IMR-90 (cell line): ENCODE measurements around the gene KRTAP10-7. TPM values are rescaled to one million over a fixed set of nuclear protein-coding genes. Genes with fewer than 3 reads are reported as not detected.
"Not testable (repeated sequence)": the region's sequence is repeated elsewhere in the genome, so short reads cannot be mapped to it uniquely, and the experiment has no call there.

Source experiments
- ATAC-seq: fragments of 200-7000 bp; cut with Tn5 transposase; 2 replicates; pipeline ENCODE4 v1.9.1; 2020; ENCODE audit warnings: low read depth, mild to moderate bottlenecking, moderate library complexity
- BruUV-seq: library from RNA; stranded (reverse); fragments of 400-500 nt; replicated peaks from 2 replicates; lab custom pipeline; 2021; lab: Mats Ljungman, UMichigan
- CTCF ChIA-PET: fragments of 300-600 bp; formaldehyde crosslinking; extraction: SDS; loops from one replicate; lab custom pipeline; 2021; ENCODE audit warnings: antibody characterized with exemption; lab: Yijun Ruan, JAX
- POLR2A ChIA-PET: fragments of 300-600 bp; sonication (Branson Sonifier 250); formaldehyde crosslinking; loops from one replicate; lab custom pipeline; 2022; ENCODE audit warnings: antibody characterized with exemption; ENCODE audit not compliant: unreplicated experiment; lab: Charles Lee
- DNase-seq: peaks from one replicate; pipeline ENCODE4 v3.0.0; 2013
- H2AFZ ChIP-seq: replicated peaks from 2 replicates; pipeline ENCODE3; 2013; ENCODE audit warnings: low read length, mild to moderate bottlenecking; ENCODE audit not compliant: poor library complexity
- H2AK5ac ChIP-seq: 2 replicates; pipeline ENCODE4 v1.6.1; 2013; ENCODE audit warnings: low read depth, low read length, inconsistent platforms
- H2AK9ac ChIP-seq: replicated peaks from 2 replicates; pipeline ENCODE3; 2013; ENCODE audit warnings: mild to moderate bottlenecking, low read depth, low read length, moderate library complexity; ENCODE audit not compliant: poor library complexity
- H2BK120ac ChIP-seq: 2 replicates; pipeline ENCODE4 v1.6.1; 2013; ENCODE audit warnings: low read depth, low read length, inconsistent platforms
- H2BK15ac ChIP-seq: 3 replicates; pipeline ENCODE4 v1.6.1; 2013; ENCODE audit warnings: low read depth, low read length, inconsistent platforms
- H2BK20ac ChIP-seq: 2 replicates; pipeline ENCODE4 v1.6.1; 2013; ENCODE audit warnings: low read depth, mild to moderate bottlenecking, inconsistent platforms, low read length, moderate library complexity
- H2BK5ac ChIP-seq: 2 replicates; pipeline ENCODE4 v1.6.1; 2013; ENCODE audit warnings: mild to moderate bottlenecking, low read depth, low read length, inconsistent platforms; ENCODE audit not compliant: poor library complexity, severe bottlenecking
- H3K14ac ChIP-seq: replicated peaks from 2 replicates; pipeline ENCODE4 v1.6.1; 2013; ENCODE audit warnings: low read depth, low read length, inconsistent platforms
- H3K18ac ChIP-seq: 2 replicates; pipeline ENCODE4 v1.6.1; 2013; ENCODE audit warnings: low read depth, low read length, control low read depth
- H3K23ac ChIP-seq: 2 replicates; pipeline ENCODE4 v1.6.1; 2013; ENCODE audit warnings: low read depth, low read length, inconsistent platforms
- H3K27ac ChIP-seq: 2 replicates; pipeline ENCODE4 v1.5.1; 2013; ENCODE audit warnings: mild to moderate bottlenecking, control low read depth, low read length; ENCODE audit not compliant: insufficient read depth
- H3K27me3 ChIP-seq: 2 replicates; pipeline ENCODE4 v1.6.1; 2013; ENCODE audit warnings: low read length; ENCODE audit not compliant: control insufficient read depth, insufficient read depth
- H3K36me3 ChIP-seq: 2 replicates; pipeline ENCODE4 v1.6.1; 2013; ENCODE audit warnings: low read length, mixed read lengths; ENCODE audit not compliant: control insufficient read depth, insufficient read depth
- H3K4ac ChIP-seq: 2 replicates; pipeline ENCODE4 v1.6.1; 2013; ENCODE audit warnings: low read depth, low read length, inconsistent platforms
- H3K4me1 ChIP-seq: 2 replicates; pipeline ENCODE4 v1.6.1; 2013; ENCODE audit warnings: low read length, mixed read lengths; ENCODE audit not compliant: control insufficient read depth, insufficient read depth
- H3K4me2 ChIP-seq: 2 replicates; pipeline ENCODE4 v1.6.1; 2013; ENCODE audit warnings: low read depth, mild to moderate bottlenecking, control low read depth, low read length, moderate library complexity
- H3K4me3 ChIP-seq: 2 replicates; pipeline ENCODE4 v1.5.1; 2013; ENCODE audit warnings: low read depth, mild to moderate bottlenecking, control low read depth, low read length, moderate library complexity; ENCODE audit not compliant: insufficient read depth
- H3K56ac ChIP-seq: 2 replicates; pipeline ENCODE4 v1.6.1; 2013; ENCODE audit warnings: low read length, inconsistent platforms; ENCODE audit not compliant: insufficient read depth; ENCODE audit errors: extremely low read depth
- H3K79me1 ChIP-seq, 2 experiments: 2 replicates each; pipeline ENCODE4 v1.6.1; 2013; ENCODE audit warnings: low read length in 2 of 2, inconsistent platforms in 1 of 2, low read depth in 1 of 2
- H3K9ac ChIP-seq: 2 replicates; pipeline ENCODE4 v1.6.1; 2013; ENCODE audit warnings: low read depth, low read length, control low read depth
- H3K9me1 ChIP-seq: 2 replicates; pipeline ENCODE4 v1.6.1; 2013; ENCODE audit warnings: low read length, inconsistent platforms; ENCODE audit not compliant: insufficient read depth
- H3K9me3 ChIP-seq: 2 replicates; pipeline ENCODE4 v1.6.1; 2013; ENCODE audit warnings: low read length; ENCODE audit not compliant: control insufficient read depth, insufficient read depth
- H4K20me1 ChIP-seq: 2 replicates; pipeline ENCODE4 v1.6.1; 2013; ENCODE audit warnings: low read length, inconsistent platforms; ENCODE audit not compliant: insufficient read depth
- H4K5ac ChIP-seq: 2 replicates; pipeline ENCODE4 v1.6.1; 2013; ENCODE audit warnings: mild to moderate bottlenecking, low read depth, low read length, control low read depth
- H4K8ac ChIP-seq, 2 experiments: 2 replicates each; pipeline ENCODE4 v1.6.1; 2013; ENCODE audit warnings: low read depth in 2 of 2, low read length in 2 of 2, control low read depth in 1 of 2, inconsistent platforms in 1 of 2
- H4K91ac ChIP-seq: 2 replicates; pipeline ENCODE4 v1.6.1; 2013; ENCODE audit warnings: low read depth, low read length, inconsistent platforms; ENCODE audit not compliant: insufficient read depth
- WGBS, 2 experiments: methylation state at CpG; one replicate each; pipeline versions ENCODE4 v1.1.5 to v1.1.7; 2013; ENCODE audit warnings: missing lambda C conversion rate in 2 of 2; ENCODE audit not compliant: insufficient read length in 1 of 2; ENCODE audit errors: extremely low coverage in 2 of 2; 5-methylcytosine and 5-hydroxymethylcytosine counted together
- dilution Hi-C: fragments of 300-500 bp; cut with HindIII; formaldehyde crosslinking; loops from one replicate; pipeline ENCODE4 v1.14.3; 2018; ENCODE audit warnings: low sequenced_read_pairs; ENCODE audit not compliant: unreplicated experiment
- in situ Hi-C: fragments of 300-500 bp; cut with MboI; formaldehyde crosslinking; loops from 3 replicates; pipeline ENCODE4 v1.14.3; 2019; ENCODE audit warnings: low sequenced_read_pairs, inconsistent platforms, mixed read lengths
- intact Hi-C: fragments of 100-400 bp; cut with micrococcal nuclease; formaldehyde crosslinking; loops from 2 replicates; pipeline ENCODE4 v1.10.0; 2022
- polyA plus RNA-seq, 3 experiments: library from polyadenylated mRNA; depleted of rRNA; stranded (reverse); fragments of >200 nt; gene quantifications; 2 replicates each; pipeline ENCODE4 v1.2.3, GENCODE V29; 2012; ENCODE audit warnings: low replicate concordance in 1 of 3
- total RNA-seq: library from RNA; depleted of rRNA; stranded (reverse); fragments of >200 nt; gene quantifications from 2 replicates; pipeline ENCODE4 v1.2.3, GENCODE V29; 2012

Gene KRTAP10-7
- total and polyA plus RNA-seq, 2 of the 4 experiments (the other 2 are of a cell fraction): not detected

GRCh38 chr21:44627831-44628233, 27.4 kb downstream of the KRTAP10-7 start:
- dilution Hi-C loops, H3K79me1 ChIP-seq, H2BK20ac ChIP-seq, H2BK120ac ChIP-seq, H3K9me1 ChIP-seq, H3K27me3 ChIP-seq, POLR2A ChIA-PET, intact Hi-C loops, H3K4me2 ChIP-seq, in situ Hi-C loops, H3K18ac ChIP-seq, H4K91ac ChIP-seq, H4K5ac ChIP-seq, H4K8ac ChIP-seq, H2AK5ac ChIP-seq, H3K4me3 ChIP-seq, H2BK5ac ChIP-seq, H3K56ac ChIP-seq, H3K9ac ChIP-seq, H3K4ac ChIP-seq, DNase-seq, H3K9me3 ChIP-seq, H3K36me3 ChIP-seq, H2AK9ac ChIP-seq, H3K14ac ChIP-seq, ATAC-seq, H3K4me1 ChIP-seq, H3K23ac ChIP-seq, H3K27ac ChIP-seq, BruUV-seq, H2AFZ ChIP-seq, CTCF ChIA-PET, H4K20me1 ChIP-seq, H2BK15ac ChIP-seq: not testable (repeated sequence)
- no CpG with 5 or more reads among the region's 15 CpGs for WGBS, 2 experiments
